CD8-positive, alpha-beta memory T cell (primary cell): ENCODE data around the gene LIPA. TPM values are rescaled to one million over a fixed set of nuclear protein-coding genes. Genes with fewer than 3 reads are reported as not detected.
"Not testable (repeated sequence)": the region's sequence is repeated elsewhere in the genome, so short reads cannot be mapped to it uniquely, and the experiment has no call there.

Experiments used
- CTCF ChIA-PET: fragments of 350-600 bp; sonication (Branson Sonifier 250); formaldehyde crosslinking; loops from one replicate; lab custom pipeline; 2021; ENCODE audit warnings: antibody characterized with exemption; lab: Charles Lee
- POLR2A ChIA-PET: fragments of 350-600 bp; sonication (Branson Sonifier 250); formaldehyde crosslinking; loops from one replicate; lab custom pipeline; 2021; ENCODE audit warnings: antibody characterized with exemption; lab: Charles Lee
- DNase-seq, 5 donors: peaks; one replicate each; pipeline versions ENCODE4 v3.0.0 to v3.0.0-alpha.2; 2020 to 2022; ENCODE audit warnings: mixed read lengths in 1 of 5
- H3K27ac ChIP-seq: one replicate; pipeline ENCODE4 v1.7.0; 2013; ENCODE audit warnings: low read depth, mild to moderate bottlenecking, low read length, moderate library complexity
- H3K27me3 ChIP-seq: 2 replicates; pipeline ENCODE4 v1.7.0; 2013; ENCODE audit warnings: low read length, mild to moderate bottlenecking; ENCODE audit not compliant: insufficient read depth, poor library complexity, severe bottlenecking
- H3K36me3 ChIP-seq: 2 replicates; pipeline ENCODE4 v1.7.0; 2013; ENCODE audit warnings: mild to moderate bottlenecking, low read length, moderate library complexity; ENCODE audit not compliant: insufficient read depth
- H3K4me1 ChIP-seq: 2 replicates; pipeline ENCODE4 v1.7.0; 2013; ENCODE audit warnings: mild to moderate bottlenecking, low read length, moderate library complexity; ENCODE audit not compliant: insufficient read depth
- H3K4me3 ChIP-seq: 2 replicates; pipeline ENCODE4 v1.7.0; 2013; ENCODE audit warnings: mild to moderate bottlenecking, low read length
- H3K9me3 ChIP-seq: 2 replicates; pipeline ENCODE4 v1.7.0; 2013; ENCODE audit warnings: mild to moderate bottlenecking, low read length
- H3K27ac Mint-ChIP-seq, 8 donors: one replicate each; pipeline ENCODE4 v1.8.0; 2020 to 2021; ENCODE audit warnings: mixed read lengths in 8 of 8, mild to moderate bottlenecking in 6 of 8, inconsistent platforms in 3 of 8, moderate library complexity in 3 of 8
- H3K27me3 Mint-ChIP-seq, 2 donors: one replicate each; pipeline ENCODE4 v1.8.0; 2020 to 2021; ENCODE audit warnings: mixed read lengths in 2 of 2, mild to moderate bottlenecking in 1 of 2, moderate library complexity in 1 of 2
- H3K36me3 Mint-ChIP-seq, 3 donors: one replicate each; pipeline ENCODE4 v1.8.0; 2020 to 2021; ENCODE audit warnings: mixed read lengths in 3 of 3, inconsistent platforms in 1 of 3, mild to moderate bottlenecking in 1 of 3
- H3K4me1 Mint-ChIP-seq, 3 donors: one replicate each; pipeline ENCODE4 v1.8.0; 2020 to 2021; ENCODE audit warnings: mixed read lengths in 3 of 3, inconsistent platforms in 1 of 3, mild to moderate bottlenecking in 1 of 3
- H3K4me3 Mint-ChIP-seq, 7 donors: one replicate each; pipeline ENCODE4 v1.8.0; 2020 to 2021; ENCODE audit warnings: mixed read lengths in 7 of 7, mild to moderate bottlenecking in 6 of 7, moderate library complexity in 4 of 7, inconsistent platforms in 2 of 7
- H3K9me3 Mint-ChIP-seq, 5 donors: one replicate each; pipeline ENCODE4 v1.8.0; 2020 to 2022; ENCODE audit warnings: mixed read lengths in 5 of 5, mild to moderate bottlenecking in 3 of 5, moderate library complexity in 2 of 5, inconsistent platforms in 1 of 5
- polyA plus RNA-seq: library from polyadenylated mRNA; unstranded; fragments of 300-500 nt; fragmentation: Illumina TruSeq; gene quantifications from one replicate; pipeline ENCODE4 v1.2.3, GENCODE V29; 2021
- total RNA-seq, 2 experiments: library from RNA; stranded (reverse); gene quantifications; one replicate each; pipeline ENCODE4 v1.2.3, GENCODE V29; 2021

Gene LIPA
- total and polyA plus RNA-seq, 3 experiments from 2014 or later: 22.9 to 98.0 (median 23.9) TPM

DNA sequence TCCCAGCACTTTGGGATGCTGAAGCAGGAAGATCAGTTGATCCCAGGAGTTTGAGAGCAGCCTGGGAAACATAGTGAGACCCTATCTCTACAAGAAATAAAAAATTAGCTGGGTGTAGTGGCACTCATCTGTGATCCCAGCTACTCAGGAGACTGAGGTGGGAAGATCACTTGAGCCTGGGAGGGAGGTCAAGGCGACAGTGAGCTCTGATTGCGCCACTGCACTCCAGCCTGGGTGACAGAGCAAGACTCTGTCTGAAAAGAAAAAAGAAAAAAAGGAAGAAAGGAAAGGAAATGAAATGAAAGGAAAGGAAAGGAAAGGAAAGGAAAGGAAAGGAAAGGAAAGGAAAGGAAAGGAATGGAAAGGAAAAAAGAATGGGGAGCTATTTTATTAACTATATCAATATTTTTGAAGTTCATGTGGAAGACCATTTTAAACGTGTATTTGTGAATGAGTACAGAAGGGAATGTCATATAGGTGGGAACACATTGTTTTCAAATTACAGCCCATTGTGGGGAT is 43.2 kb upstream of the LIPA start:
- Mint-ChIP-seq H3K36me3 (peaks cover 4 to 21% (median 6%) of the 10 kb centered on the region in 3 donors), H3K9me3 (peaks cover 0 to 12% (median 8%) of the 10 kb centered on the region in 5 donors), H3K4me1 (peaks cover 0 to 11% (median 8%) of the 10 kb centered on the region in 3 donors), H3K27ac (peak overlapping the region in 1 of 8 donors; percentile 34), H3K27me3 (peaks cover 3 to 7% of the 10 kb centered on the region in 2 donors), H3K4me3 (no peak overlapping the region)
- Histone ChIP-seq H3K4me1 (no peaks in the 10 kb centered on the region), H3K27me3 (no peaks in the 10 kb centered on the region), H3K4me3 (no peak overlapping the region), H3K36me3 (no peaks in the 10 kb centered on the region), H3K9me3 (no peaks in the 10 kb centered on the region), H3K27ac (no peak overlapping the region)
- CTCF ChIA-PET: no interaction called here
- POLR2A ChIA-PET: no interaction called here
- no peak for DNase-seq

DNA sequence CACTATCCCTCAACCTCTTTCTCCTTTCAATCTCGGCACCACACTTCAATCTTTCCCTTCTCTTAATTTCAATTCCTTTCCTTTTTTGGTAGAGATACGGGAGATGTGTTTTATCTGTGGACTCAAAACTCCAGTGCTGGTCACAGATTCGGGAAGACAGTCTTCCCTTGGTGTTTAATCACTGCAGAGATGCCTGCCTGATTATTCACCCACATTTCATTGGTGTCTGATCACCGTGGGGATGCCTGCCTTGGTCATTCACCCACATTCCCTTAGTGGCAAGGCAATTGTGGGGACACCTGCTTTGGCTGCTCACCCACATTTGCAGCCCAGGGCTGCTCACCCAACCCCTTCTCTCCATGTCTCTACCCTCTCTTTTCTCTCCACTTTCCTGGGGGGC is 33.7 kb upstream of the LIPA start:
- CTCF ChIA-PET, H3K4me1 Mint-ChIP-seq, POLR2A ChIA-PET: not testable (repeated sequence)

GRCh38 chr10:89284711-89285110 is 33.1 kb upstream of the LIPA start:
- H3K27ac ChIP-seq, H3K36me3 Mint-ChIP-seq, DNase-seq, H3K4me1 Mint-ChIP-seq, H3K4me3 ChIP-seq, H3K9me3 ChIP-seq, H3K27ac Mint-ChIP-seq, H3K27me3 ChIP-seq, POLR2A ChIA-PET, H3K4me3 Mint-ChIP-seq, H3K9me3 Mint-ChIP-seq, H3K4me1 ChIP-seq, H3K27me3 Mint-ChIP-seq, CTCF ChIA-PET, H3K36me3 ChIP-seq: not testable (repeated sequence)

More for the DNA sequence above, 33.7 kb upstream of the LIPA start:
- DNase-seq, H3K36me3 ChIP-seq, H3K9me3 ChIP-seq, H3K27me3 ChIP-seq, H3K4me1 ChIP-seq, H3K27ac ChIP-seq, H3K9me3 Mint-ChIP-seq, H3K36me3 Mint-ChIP-seq, H3K27me3 Mint-ChIP-seq, H3K4me3 ChIP-seq, H3K27ac Mint-ChIP-seq, H3K4me3 Mint-ChIP-seq: not testable (repeated sequence)

DNA sequence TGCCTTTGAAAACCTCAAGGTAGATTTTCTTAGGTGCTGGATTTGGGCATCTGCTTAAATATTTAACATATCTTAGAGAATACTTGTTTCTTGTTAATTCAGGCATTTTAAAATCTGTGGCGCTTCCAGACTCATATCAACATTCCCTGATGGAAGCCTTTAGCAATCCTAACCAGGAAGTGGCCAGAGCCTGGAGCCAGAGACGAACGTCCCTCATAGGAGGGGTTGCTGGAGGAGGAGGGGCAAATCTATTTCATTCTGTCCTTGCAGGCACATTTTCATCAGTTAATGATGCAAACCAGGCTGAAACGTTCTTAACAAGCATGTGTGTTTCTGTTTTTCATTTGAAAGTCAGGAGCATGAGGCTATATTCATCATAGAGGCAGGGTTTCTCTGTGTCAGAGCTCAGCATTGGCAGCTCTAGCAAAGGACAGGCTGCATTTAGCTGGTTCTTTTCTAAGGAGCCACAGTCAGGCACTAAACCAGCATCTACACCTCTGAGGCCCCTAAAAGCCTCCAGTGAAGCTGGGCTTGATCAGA is 32.4 kb upstream of the LIPA start:
- Histone ChIP-seq H3K9me3 (no peaks in the 10 kb centered on the region), H3K27ac (no peak overlapping the region), H3K4me3 (no peak overlapping the region), H3K4me1 (no peaks in the 10 kb centered on the region), H3K27me3 (no peaks in the 10 kb centered on the region), H3K36me3 (no peaks in the 10 kb centered on the region)
- POLR2A ChIA-PET: no interaction called here
- DNase-seq: no peak
- no peaks in the 10 kb centered on the region for H3K36me3 Mint-ChIP-seq
- CTCF ChIA-PET: no interaction called here
- H3K27ac Mint-ChIP-seq: no peak overlapping the region
- H3K4me1 Mint-ChIP-seq: no peaks in the 10 kb centered on the region
- no peak overlapping the region for H3K4me3 Mint-ChIP-seq
- no peaks in the 10 kb centered on the region for H3K9me3 Mint-ChIP-seq
- H3K27me3 Mint-ChIP-seq: peaks cover 1 to 10% of the 10 kb centered on the region in 2 donors

- H3K27ac Mint-ChIP-seq: no peak overlapping the region
- no peaks in the 10 kb centered on the region for H3K27me3 ChIP-seq
- H3K27me3 Mint-ChIP-seq: peaks cover 1 to 10% of the 10 kb centered on the region in 2 donors
- no peak overlapping the region for H3K4me3 Mint-ChIP-seq
- no peak for DNase-seq
- CTCF ChIA-PET: interaction anchor here (1.7 kb wide), 1 partner anchor 49 kb away, joined by 4 read pairs; no protein-coding TSS in a partner anchor
- no peaks in the 10 kb centered on the region for H3K9me3 ChIP-seq
- H3K4me1 Mint-ChIP-seq: no peaks in the 10 kb centered on the region
- no peaks in the 10 kb centered on the region for H3K36me3 ChIP-seq
- POLR2A ChIA-PET: no interaction called here
- H3K9me3 Mint-ChIP-seq: no peaks in the 10 kb centered on the region
- H3K36me3 Mint-ChIP-seq: no peaks in the 10 kb centered on the region
- no peak overlapping the region for H3K4me3 ChIP-seq
- no peak overlapping the region for H3K27ac ChIP-seq
- no peaks in the 10 kb centered on the region for H3K4me1 ChIP-seq
Observed at GRCh38 chr10:89283025-89283935, 31.7 kb upstream of the LIPA start.

GRCh38 chr10:89281606-89282395 is 30.2 kb upstream of the LIPA start:
- Mint-ChIP-seq H3K4me3 (no peak overlapping the region), H3K36me3 (no peaks in the 10 kb centered on the region), H3K27me3 (peaks cover 1 to 19% of the 10 kb centered on the region in 2 donors), H3K9me3 (no peaks in the 10 kb centered on the region), H3K27ac (no peak overlapping the region), H3K4me1 (no peaks in the 10 kb centered on the region)
- DNase-seq: no peak
- H3K27ac ChIP-seq: no peak overlapping the region
- H3K4me1 ChIP-seq: no peaks in the 10 kb centered on the region
- no peak overlapping the region for H3K4me3 ChIP-seq
- H3K27me3 ChIP-seq: no peaks in the 10 kb centered on the region
- POLR2A ChIA-PET: no interaction called here
- CTCF ChIA-PET: interaction anchor here (1.7 kb wide), 1 partner anchor 50 kb away, joined by 4 read pairs; no protein-coding TSS in a partner anchor
- no peaks in the 10 kb centered on the region for H3K36me3 ChIP-seq
- H3K9me3 ChIP-seq: no peaks in the 10 kb centered on the region

- ChIA-PET CTCF (no interaction called here), POLR2A (no interaction called here)
- no peak overlapping the region for H3K4me3 Mint-ChIP-seq
- no peaks in the 10 kb centered on the region for H3K4me1 Mint-ChIP-seq
- H3K27me3 Mint-ChIP-seq: peaks cover 0 to 12% of the 10 kb centered on the region in 2 donors
- no peaks in the 10 kb centered on the region for H3K36me3 Mint-ChIP-seq
- Histone ChIP-seq H3K4me3 (no peak overlapping the region), H3K36me3 (no peaks in the 10 kb centered on the region), H3K4me1 (no peaks in the 10 kb centered on the region), H3K27ac (no peak overlapping the region), H3K27me3 (no peaks in the 10 kb centered on the region), H3K9me3 (no peaks in the 10 kb centered on the region)
- DNase-seq: no peak
- H3K9me3 Mint-ChIP-seq: no peaks in the 10 kb centered on the region
- no peak overlapping the region for H3K27ac Mint-ChIP-seq
Observed at GRCh38 chr10:89280508-89280907, 28.9 kb upstream of the LIPA start.
